HCT116 (cell line): ENCODE results near the gene ZNF678. TPM values are rescaled to one million over a fixed set of nuclear protein-coding genes. Genes with fewer than 3 reads are reported as not detected.

ENCODE experiments used
- ATAC-seq: fragments of 200-7000 bp; cut with Tn5 transposase; 2 replicates; pipeline ENCODE4 v1.9.1; 2020; ENCODE audit warnings: mild to moderate bottlenecking, moderate library complexity
- BruUV-seq: library from RNA; stranded (reverse); fragments of 400-500 nt; replicated peaks from 2 replicates; lab custom pipeline; 2021; lab: Mats Ljungman, UMichigan
- CTCF ChIA-PET: fragments of 300-600 bp; sonication (Branson Sonifier 250); formaldehyde crosslinking; loops from one replicate; lab custom pipeline; 2021; ENCODE audit warnings: antibody characterized with exemption; lab: Charles Lee
- POLR2A ChIA-PET: fragments of 300-600, 350-600 bp; sonication (Branson Sonifier 250); formaldehyde crosslinking; loops from one replicate; lab custom pipeline; 2021; ENCODE audit warnings: antibody characterized with exemption; lab: Charles Lee
- RAD21 ChIA-PET, 2 experiments: fragments of 300-600 bp; sonication (Branson Sonifier 250); formaldehyde crosslinking; loops; one replicate each; lab custom pipeline; 2023; ENCODE audit warnings: low total read pairs in 2 of 2; ENCODE audit not compliant: uncharacterized antibody in 2 of 2, unreplicated experiment in 2 of 2, low non-redundant PET in 1 of 2; lab: Charles Lee
- DNase-seq: peaks from one replicate; pipeline ENCODE4 v3.0.0-alpha.2; 2010; ENCODE audit warnings: low read depth, low spot score
- H2AFZ ChIP-seq: fragments of 200-600 bp; shearing (Covaris generic), sonication (generic); 2 replicates; pipeline ENCODE4 v1.6.1; 2017; ENCODE audit warnings: low read depth, mixed run types, mixed read lengths, antibody characterized with exemption, low read length; ENCODE audit not compliant: poor library complexity, severe bottlenecking
- H3K27ac ChIP-seq: 2 replicates; pipeline ENCODE4 v1.5.1; 2012; ENCODE audit warnings: low read depth, low read length
- H3K27me3 ChIP-seq: fragments of 200-600 bp; sonication (generic); 2 replicates; pipeline ENCODE4 v1.6.1; 2016; ENCODE audit warnings: mixed run types, low read length, mixed read lengths; ENCODE audit not compliant: insufficient read depth
- H3K36me3 ChIP-seq, 2 experiments: fragments of 200-500 bp in 1 of 2; fragments of 200-600 bp in 1 of 2; sonication (Bioruptor generic) in 1 of 2; sonication (generic) in 1 of 2; 2 replicates each; pipeline versions ENCODE4 v1.5.1 to v1.6.1; 2014 to 2016; ENCODE audit warnings: low read length in 2 of 2, inconsistent platforms in 1 of 2, mixed read lengths in 1 of 2, mixed run types in 1 of 2; ENCODE audit not compliant: insufficient read depth in 2 of 2, control insufficient read depth in 1 of 2
- H3K4me1 ChIP-seq, 2 experiments: fragments of 200-600 bp in 1 of 2; sonication (generic) in 1 of 2; 2 replicates each; pipeline versions ENCODE4 v1.5.1 to v1.6.1; 2012 to 2017; ENCODE audit warnings: low read length in 2 of 2, inconsistent platforms in 1 of 2, mild to moderate bottlenecking in 1 of 2, mixed read lengths in 1 of 2, mixed run types in 1 of 2, moderate library complexity in 1 of 2; ENCODE audit not compliant: insufficient read depth in 2 of 2, control insufficient read depth in 1 of 2
- H3K4me2 ChIP-seq: fragments of 200-600 bp; sonication (generic); 2 replicates; pipeline ENCODE4 v1.6.1; 2017; ENCODE audit warnings: mixed run types, low read length, mixed read lengths
- H3K4me3 ChIP-seq, 2 experiments: fragments of 200-600 bp in 1 of 2; sonication (generic) in 1 of 2; replicated peaks in 1 of 2; 2 replicates each; pipeline ENCODE4 v1.5.1; 2011 to 2016; ENCODE audit warnings: low read length in 2 of 2, control low read depth in 1 of 2, low read depth in 1 of 2, mild to moderate bottlenecking in 1 of 2, mixed read lengths in 1 of 2, mixed run types in 1 of 2
- H3K79me2 ChIP-seq: fragments of 200-600 bp; sonication (generic); 2 replicates; pipeline ENCODE4 v1.6.1; 2017; ENCODE audit warnings: mild to moderate bottlenecking, mixed run types, low read length, moderate library complexity, mixed read lengths; ENCODE audit not compliant: insufficient read depth
- H3K9ac ChIP-seq: fragments of 200-600 bp; sonication (generic); 2 replicates; pipeline ENCODE4 v1.6.1; 2016; ENCODE audit warnings: low read length, mixed read lengths
- H3K9me2 ChIP-seq: fragments of 200-600 bp; sonication (generic), shearing (Covaris generic); 2 replicates; pipeline ENCODE4 v1.6.1; 2017; ENCODE audit warnings: mixed run types, mild to moderate bottlenecking, moderate library complexity; ENCODE audit not compliant: insufficient read depth
- H3K9me3 ChIP-seq, 2 experiments: fragments of 200-500 bp in 1 of 2; fragments of 200-600 bp in 1 of 2; sonication (Bioruptor generic) in 1 of 2; sonication (generic) in 1 of 2; 2 replicates each; pipeline ENCODE4 v1.6.1; 2014 to 2017; ENCODE audit warnings: low read length in 2 of 2, mixed read lengths in 2 of 2, inconsistent platforms in 1 of 2, low read depth in 1 of 2, mild to moderate bottlenecking in 1 of 2, mixed run types in 1 of 2, moderate library complexity in 1 of 2; ENCODE audit not compliant: control insufficient read depth in 1 of 2, insufficient read depth in 1 of 2
- H4K20me1 ChIP-seq: fragments of 200-600 bp; sonication (generic), shearing (Covaris generic); 2 replicates; pipeline ENCODE4 v1.6.1; 2017; ENCODE audit warnings: mixed run types, mild to moderate bottlenecking, moderate library complexity; ENCODE audit not compliant: insufficient read depth
- ELF1 ChIP-seq: IDR thresholded peaks from 2 replicates; pipeline ENCODE4 v1.6.1; 2012; ENCODE audit warnings: low read depth, borderline replicate concordance
- EZH2 ChIP-seq: fragments of 200-600 bp; sonication (generic); IDR thresholded peaks from 2 replicates; pipeline ENCODE4 v1.6.1; 2017; ENCODE audit warnings: antibody characterized with exemption, mixed run types
- MAX ChIP-seq: IDR thresholded peaks from 2 replicates; pipeline ENCODE4 v1.6.1; 2012
- POLR2A ChIP-seq: IDR thresholded peaks from 2 replicates; pipeline ENCODE4 v1.7.0; 2011; ENCODE audit warnings: borderline replicate concordance; ENCODE audit not compliant: insufficient read depth, insufficient read length; ENCODE audit errors: extremely low read depth
- SIN3A ChIP-seq: IDR thresholded peaks from 2 replicates; pipeline ENCODE4 v1.6.1; 2012; ENCODE audit warnings: low read depth
- TCF7L2 ChIP-seq: IDR thresholded peaks from 2 replicates; pipeline ENCODE4 v1.7.0; 2011; ENCODE audit warnings: borderline replicate concordance, inconsistent platforms; ENCODE audit not compliant: insufficient read depth, insufficient read length; ENCODE audit errors: extremely low read depth
- YY1 ChIP-seq: IDR thresholded peaks from 2 replicates; pipeline ENCODE4 v1.6.1; 2011; ENCODE audit warnings: low read length, low read depth, moderate library complexity, mild to moderate bottlenecking; ENCODE audit not compliant: insufficient replicate concordance; ENCODE audit errors: extremely low read depth
- ZFX ChIP-seq: fragments of 450-650 bp; IDR thresholded peaks from 2 replicates; pipeline ENCODE4 v1.6.1; 2017
- intact Hi-C: fragments of 100-400 bp; cut with micrococcal nuclease; formaldehyde crosslinking; loops from 2 replicates; pipeline ENCODE4 v1.10.0; 2022
- total RNA-seq: library from RNA; stranded (reverse); gene quantifications from one replicate; pipeline ENCODE4 v1.2.1, GENCODE V29; 2021; ENCODE audit not compliant: unreplicated experiment
- TF ChIP-seq, protein P1 (sequence below), 3 experiments: fragments of 200-600 bp in 1 of 3; sonication (generic) in 1 of 3; IDR thresholded peaks in 2 of 3; conservative IDR thresholded peaks in 1 of 3; 2 replicates each; pipeline ENCODE4 v1.5.1; 2012 to 2017; ENCODE audit warnings: low read depth in 2 of 3, low read length in 2 of 3, antibody characterized with exemption in 1 of 3, borderline replicate concordance in 1 of 3, control low read depth in 1 of 3, mild to moderate bottlenecking in 1 of 3, mixed read lengths in 1 of 3, mixed run types in 1 of 3, moderate library complexity in 1 of 3; ENCODE audit not compliant: insufficient read depth in 1 of 3

ZNF678 gene
- total RNA-seq, 1 experiment from 2014 or later: 6.1 TPM

- H3K9ac ChIP-seq: no peak overlapping the region
- H3K79me2 ChIP-seq: no peaks in the 10 kb centered on the region
- no peak overlapping the region for H3K27ac ChIP-seq
- H3K27me3 ChIP-seq: no peaks in the 10 kb centered on the region
- H3K4me1 ChIP-seq: peaks cover 8 to 26% of the 10 kb centered on the region in 2 experiments
- ChIA-PET CTCF (no interaction called here), POLR2A (no interaction called here), RAD21 (no interaction called here)
- no TSS peak for BruUV-seq
- no peaks in the 10 kb centered on the region for H3K36me3 ChIP-seq
- no peak overlapping the region for H3K4me2 ChIP-seq
- TF ChIP-seq SIN3A: no peak
- no peak for TF ChIP-seq EZH2
- TF ChIP-seq TCF7L2: no peak
- no peak for TF ChIP-seq POLR2A
- TF ChIP-seq MAX: no peak
- no peak for TF ChIP-seq ELF1
- TF ChIP-seq YY1: no peak
- no peak for TF ChIP-seq ZFX
- TF ChIP-seq, protein P1, sequence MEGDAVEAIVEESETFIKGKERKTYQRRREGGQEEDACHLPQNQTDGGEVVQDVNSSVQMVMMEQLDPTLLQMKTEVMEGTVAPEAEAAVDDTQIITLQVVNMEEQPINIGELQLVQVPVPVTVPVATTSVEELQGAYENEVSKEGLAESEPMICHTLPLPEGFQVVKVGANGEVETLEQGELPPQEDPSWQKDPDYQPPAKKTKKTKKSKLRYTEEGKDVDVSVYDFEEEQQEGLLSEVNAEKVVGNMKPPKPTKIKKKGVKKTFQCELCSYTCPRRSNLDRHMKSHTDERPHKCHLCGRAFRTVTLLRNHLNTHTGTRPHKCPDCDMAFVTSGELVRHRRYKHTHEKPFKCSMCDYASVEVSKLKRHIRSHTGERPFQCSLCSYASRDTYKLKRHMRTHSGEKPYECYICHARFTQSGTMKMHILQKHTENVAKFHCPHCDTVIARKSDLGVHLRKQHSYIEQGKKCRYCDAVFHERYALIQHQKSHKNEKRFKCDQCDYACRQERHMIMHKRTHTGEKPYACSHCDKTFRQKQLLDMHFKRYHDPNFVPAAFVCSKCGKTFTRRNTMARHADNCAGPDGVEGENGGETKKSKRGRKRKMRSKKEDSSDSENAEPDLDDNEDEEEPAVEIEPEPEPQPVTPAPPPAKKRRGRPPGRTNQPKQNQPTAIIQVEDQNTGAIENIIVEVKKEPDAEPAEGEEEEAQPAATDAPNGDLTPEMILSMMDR (IDR thresholded peaks at IDR 0.05 in 2 of 3, conservative IDR thresholded peaks at IDR 0.05 in 1 of 3; ENCODE audit: borderline replicate concordance in 1 of 3, insufficient read depth in 1 of 3, low read depth in 2 of 3, low read length in 2 of 3): no peak
- no peaks in the 10 kb centered on the region for H3K9me2 ChIP-seq
- ATAC-seq (no peak), DNase-seq (no peak)
- peaks cover 6 to 9% of the 10 kb centered on the region in 2 experiments; a peak in 2 of 4 replicates for H3K9me3 ChIP-seq
- no peak overlapping the region for H3K4me3 ChIP-seq
- intact Hi-C loops: loop anchor here (5.0 kb wide), 2 partner anchors 163 to 243 kb away; partner anchors contain the start of gene ZNF678
- no peaks in the 10 kb centered on the region for H4K20me1 ChIP-seq
- no peak overlapping the region for H2AFZ ChIP-seq
Observed at GRCh38 chr1:227725046-227725445, 161.7 kb downstream of the ZNF678 start.
